Skin of body (tissue), 2 donors: ENCODE data around the gene SPG11. TPM values are rescaled to one million over a fixed set of nuclear protein-coding genes. Genes with fewer than 3 reads are reported as not detected.
A peak's percentile ranks its signal among the peaks of the same experiment; 100 is the strongest.
"Not testable (repeated sequence)": the region's sequence is repeated elsewhere in the genome, so short reads cannot be mapped to it uniquely, and the experiment has no call there.

ENCODE experiments used
- DNase-seq: peaks from one replicate; lab custom pipeline; 2025; lab: John Stamatoyannopoulos, UW
- total RNA-seq: library from RNA; depleted of rRNA; stranded (reverse); fragments of >200 nt; gene quantifications from one replicate; pipeline ENCODE4 v1.2.3, GENCODE V29; 2014

SPG11 gene
- total RNA-seq, 1 donor from 2014 or later, result 60.9 TPM

DNA sequence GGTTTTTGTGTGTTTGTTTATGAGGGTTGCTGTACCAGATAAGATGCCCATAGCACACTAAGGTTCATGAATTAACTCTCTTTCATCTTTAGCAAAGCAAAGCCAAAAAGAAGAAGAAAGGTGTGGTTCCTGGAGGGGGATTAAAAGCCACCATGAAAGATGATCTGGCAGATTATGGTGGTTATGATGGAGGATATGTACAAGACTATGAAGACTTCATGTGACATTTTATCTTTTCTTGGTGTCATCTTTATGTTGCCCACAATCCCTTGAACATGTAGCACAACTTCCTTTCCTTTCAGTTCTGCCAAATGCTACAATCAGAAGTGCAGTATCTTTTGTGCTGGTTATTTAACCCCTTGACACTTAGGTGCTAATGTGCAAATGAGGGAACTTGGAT lies 102.5 kb downstream of the SPG11 start:
- DNase-seq, result not testable (repeated sequence)

DNA sequence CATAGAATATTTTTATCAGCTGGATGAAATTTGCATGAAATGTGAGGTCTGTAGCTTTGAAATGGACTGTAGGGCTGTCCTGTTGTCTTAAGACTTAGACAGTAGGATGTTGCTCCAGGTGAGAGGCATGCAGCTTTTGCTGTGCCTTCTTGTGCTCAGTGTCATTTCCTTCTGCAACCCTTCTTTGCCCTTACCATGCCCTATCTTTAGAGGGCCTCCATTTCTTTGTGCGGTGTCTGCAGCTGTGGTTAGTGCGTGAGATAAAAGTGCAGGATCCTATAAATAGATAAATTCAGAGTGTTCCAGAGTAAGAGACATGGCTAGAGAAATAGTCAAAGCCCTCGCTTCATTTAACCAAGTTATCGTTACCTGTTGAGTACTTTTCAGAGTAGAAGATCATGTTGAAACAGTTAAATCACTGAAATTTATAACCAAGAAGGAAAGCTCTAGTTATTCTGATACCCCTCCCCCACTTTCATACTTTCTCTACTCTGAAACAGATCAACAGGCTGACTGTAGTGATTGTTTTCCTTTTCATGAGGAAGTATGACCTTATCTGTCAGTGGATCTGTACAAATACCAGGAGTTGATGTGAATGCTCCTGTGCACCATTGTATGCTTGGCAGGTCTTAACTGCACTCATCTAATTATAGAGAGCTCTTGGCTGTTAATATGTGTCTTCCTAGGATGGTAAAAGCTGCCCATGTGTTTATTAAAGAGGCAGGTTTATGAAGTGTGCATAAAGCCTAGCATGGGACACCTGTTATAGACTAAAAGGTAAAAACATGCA lies 108.3 kb downstream of the SPG11 start:
- no peak for DNase-seq

DNA sequence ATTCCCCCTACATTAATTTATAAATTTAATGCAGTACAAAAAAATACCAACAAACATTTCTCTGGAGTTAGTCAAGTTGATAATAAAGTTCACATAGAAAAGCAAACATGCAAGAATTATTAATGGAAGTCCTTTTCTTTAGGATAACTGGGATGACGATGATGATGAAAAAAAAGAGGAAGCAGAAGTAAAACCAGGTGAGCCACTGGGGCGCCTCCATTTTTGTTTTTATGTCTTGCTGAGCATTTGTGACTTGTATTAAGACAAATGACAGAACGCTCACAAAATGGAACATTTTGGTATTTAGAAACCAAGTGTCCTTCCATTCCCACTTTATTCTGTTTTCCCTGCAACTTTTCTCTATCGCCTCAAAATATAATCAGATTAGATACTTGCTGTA lies 112.7 kb downstream of the SPG11 start:
- DNase-seq, result no peak

DNA sequence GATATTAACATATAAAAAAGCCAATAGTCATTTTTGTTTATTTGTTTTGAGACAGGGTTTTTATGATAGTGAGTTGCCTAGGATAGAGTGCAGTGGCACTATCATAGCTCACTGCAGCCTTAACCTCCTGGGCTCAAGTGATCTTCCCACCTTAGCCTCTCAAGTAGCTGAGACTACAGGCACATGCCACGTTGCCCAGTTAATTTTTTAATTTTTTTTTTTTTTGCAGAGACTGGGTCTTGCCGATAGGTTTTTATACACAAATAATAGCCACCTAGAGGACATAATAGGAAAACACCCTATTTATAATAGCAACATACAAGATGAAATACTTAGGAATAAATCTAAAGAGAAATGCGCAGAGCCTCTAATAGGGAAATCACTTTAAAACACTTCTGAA lies 113.2 kb downstream of the SPG11 start:
- DNase-seq, result no peak

DNA sequence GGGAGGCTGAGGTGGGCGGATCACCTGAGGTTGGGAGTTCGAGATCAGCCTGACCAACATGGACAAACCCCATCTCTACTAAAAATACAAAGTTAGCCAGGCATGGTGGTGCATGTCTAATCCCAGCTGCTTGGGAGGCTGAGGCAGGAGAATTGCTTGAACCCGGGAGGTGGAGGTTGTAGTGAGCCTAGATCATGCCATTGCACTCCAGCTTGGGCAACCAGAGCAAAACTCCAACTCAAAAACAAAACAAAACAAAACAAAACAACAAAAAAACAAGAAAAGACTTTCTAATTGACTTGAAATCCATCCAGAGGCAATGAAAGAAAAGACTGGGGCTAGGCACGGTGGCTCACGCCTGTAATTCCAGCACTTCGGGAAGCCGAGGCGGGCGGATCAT lies 114.3 kb downstream of the SPG11 start:
- DNase-seq, result not testable (repeated sequence)

DNA sequence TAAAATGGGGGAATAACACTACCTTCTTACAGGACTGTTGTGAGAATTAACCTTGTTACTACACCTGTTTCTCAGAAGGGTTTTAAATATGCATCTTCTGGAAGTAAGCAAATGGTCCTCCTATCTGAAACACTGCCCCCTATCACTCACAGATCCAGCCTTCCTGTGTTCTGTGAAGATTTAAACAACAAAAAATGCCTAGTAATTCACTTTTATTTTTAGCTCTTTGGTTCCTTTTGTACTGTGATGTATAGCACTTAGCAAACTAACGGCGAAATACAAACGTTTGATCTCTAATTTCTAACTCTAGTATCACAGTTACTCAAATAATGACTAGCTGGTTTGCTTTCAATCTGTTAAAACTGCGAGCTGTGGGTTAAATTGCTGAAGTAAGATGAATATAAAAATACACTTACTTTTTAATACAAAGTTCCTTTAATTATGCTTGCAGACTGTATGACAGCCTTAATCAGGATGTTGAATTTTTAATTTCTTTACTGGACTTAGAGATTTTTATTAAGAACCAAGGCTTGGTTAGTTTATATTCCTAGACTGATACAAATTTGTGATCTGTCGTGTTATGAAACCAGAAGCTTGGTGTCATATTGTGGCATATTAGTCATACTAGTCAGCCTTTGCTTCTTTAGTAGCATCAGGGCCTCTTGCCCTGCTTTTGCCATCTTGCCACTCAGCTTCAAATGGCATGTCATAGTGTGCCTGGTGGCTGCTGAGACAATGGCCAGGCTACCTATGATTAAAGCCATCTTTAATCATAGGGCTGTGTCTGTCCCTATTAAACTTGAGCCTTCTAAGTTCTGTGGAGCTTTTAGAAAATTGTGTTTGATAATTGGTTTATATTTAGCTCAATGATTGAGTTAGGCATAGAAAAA lies 117.3 kb downstream of the SPG11 start:
- DNase-seq, result no peak

DNA sequence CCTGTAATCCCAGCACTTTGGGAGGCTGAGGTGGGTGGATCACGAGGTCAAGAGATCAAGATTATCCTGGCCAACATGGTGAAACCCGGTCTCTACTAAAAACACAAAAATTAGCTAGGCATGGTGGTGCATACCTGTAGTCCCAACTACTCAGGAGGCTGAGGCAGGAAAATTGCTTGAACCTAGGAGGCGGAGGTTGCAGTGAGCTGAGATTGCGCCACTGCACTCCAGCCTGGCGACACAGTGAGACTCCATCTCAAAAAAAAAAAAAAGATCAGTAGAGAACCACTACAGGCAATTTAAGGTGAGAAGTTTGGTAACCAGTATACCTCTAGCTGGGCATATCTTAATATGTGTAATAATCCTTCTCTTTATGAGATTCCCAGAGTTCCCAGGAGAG lies 118.7 kb downstream of the SPG11 start:
- not testable (repeated sequence) for DNase-seq

DNA sequence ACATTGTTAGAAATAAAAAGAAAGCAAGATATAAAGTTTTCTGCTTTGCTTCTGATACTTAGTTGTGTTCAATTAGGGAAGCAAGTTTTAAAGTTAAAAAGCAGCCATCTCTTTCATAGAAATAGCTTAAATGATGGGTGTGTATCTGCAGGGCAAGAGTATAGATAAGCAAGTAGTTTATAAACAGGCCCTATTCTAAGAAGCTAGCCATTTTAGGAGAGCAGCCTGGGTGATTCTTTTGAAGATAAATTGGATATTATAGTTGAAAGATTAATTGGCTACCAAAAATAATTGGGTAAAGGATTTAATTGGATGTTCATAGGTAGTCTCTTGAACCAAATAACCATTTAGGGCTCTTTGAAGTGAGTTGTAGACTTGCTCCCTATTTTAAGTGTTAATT lies 120.9 kb downstream of the SPG11 start:
- DNase-seq, result no peak

DNA sequence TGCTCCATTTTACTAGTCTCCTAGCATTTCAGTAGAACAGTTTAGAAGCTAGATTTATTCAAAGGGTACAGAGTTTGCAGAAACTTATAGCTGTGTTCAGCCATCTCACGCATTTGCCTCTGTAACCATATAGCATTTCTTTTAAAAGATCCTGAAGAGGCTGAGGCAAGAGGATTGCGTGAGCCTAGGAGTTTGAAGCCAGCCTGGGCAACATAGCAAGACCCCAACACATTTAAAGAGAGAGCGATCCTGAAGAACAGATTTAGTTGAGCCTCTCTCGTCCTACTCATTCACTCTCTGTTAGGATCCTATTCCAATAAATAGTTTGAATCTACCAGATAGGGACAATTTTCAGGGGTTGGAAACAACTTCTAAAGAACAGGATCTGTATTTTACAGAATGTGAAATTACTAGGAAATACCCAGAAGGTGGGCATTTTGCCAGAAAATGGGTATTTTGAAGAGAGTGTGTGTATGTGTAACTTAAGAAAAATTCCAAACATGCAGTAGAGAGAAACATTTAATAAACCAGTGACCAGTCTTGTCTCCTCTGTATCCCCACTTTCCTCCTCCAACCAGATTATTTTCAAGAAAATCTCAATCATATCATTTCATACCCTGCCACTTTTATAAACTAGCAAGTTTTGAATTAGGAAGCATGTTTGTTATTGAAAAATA lies 122.0 kb downstream of the SPG11 start:
- no peak for DNase-seq

DNA sequence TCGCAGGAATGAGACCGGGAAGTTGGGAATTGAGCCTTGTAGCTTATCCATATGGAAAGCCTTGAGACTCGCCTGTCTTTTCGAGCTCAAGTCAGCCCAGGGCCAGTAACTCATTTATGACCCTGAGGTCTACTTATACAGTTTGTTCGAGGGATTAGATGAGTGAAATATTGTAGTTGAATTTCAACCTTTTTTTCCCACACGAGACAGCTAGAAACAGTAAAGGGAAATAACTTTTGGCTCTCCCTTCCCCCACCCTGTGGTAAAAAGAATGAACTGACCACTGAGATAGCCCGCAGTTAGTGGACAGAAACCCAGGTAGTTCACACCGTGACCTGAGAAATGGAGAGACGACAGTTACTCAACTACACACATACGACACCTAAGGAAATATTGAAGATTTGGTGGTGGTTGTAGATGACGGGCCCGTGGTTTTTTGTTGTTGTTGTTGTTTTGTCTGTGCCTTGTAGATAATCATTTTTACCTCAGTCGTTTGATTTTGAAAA lies 125.7 kb downstream of the SPG11 start:
- DNase-seq, result no peak

DNA sequence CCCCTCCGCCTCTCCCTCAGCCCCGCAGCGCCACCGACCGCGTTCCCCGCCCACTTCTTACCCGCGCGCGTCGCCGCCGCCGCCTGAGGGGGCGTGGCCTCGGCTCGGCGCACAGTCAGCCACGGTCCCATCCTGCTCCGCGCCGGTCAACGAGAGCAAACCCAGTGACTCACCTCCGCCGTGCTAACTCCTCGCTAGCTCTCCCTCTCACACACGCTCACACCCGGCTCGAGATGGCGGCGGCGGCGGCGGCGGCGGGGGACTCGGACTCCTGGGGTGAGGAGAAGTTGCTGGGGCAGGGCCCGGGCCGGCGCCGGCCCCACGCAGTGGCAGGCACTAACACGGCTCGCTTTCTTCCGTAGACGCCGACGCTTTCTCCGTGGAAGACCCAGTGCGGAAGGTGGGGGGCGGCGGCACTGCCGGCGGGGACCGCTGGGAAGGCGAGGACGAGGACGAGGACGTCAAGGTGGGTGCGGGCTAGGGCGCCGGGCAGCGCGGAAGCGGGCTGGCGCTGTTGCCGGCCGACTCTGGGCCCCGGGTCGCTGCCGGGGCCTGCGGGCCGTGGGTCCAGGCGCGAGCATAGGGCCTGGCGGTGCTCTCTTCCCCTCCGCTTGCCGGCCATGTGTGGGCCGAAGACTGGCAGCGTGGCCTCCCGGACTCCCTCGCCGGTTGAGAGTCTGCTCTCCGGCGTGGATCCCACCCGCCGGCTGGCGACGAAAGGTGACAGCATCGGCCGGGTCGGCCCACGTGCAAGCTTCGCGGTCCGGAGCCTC lies 126.3 kb downstream of the SPG11 start, which contains the start of gene EIF3J:
TSS of gene EIF3J (plus strand) at position 186 of the 773 bp plus-strand sequence. CDS start at position 234, 48 bp downstream.
- DNase-seq, result peak; percentile 93

DNA sequence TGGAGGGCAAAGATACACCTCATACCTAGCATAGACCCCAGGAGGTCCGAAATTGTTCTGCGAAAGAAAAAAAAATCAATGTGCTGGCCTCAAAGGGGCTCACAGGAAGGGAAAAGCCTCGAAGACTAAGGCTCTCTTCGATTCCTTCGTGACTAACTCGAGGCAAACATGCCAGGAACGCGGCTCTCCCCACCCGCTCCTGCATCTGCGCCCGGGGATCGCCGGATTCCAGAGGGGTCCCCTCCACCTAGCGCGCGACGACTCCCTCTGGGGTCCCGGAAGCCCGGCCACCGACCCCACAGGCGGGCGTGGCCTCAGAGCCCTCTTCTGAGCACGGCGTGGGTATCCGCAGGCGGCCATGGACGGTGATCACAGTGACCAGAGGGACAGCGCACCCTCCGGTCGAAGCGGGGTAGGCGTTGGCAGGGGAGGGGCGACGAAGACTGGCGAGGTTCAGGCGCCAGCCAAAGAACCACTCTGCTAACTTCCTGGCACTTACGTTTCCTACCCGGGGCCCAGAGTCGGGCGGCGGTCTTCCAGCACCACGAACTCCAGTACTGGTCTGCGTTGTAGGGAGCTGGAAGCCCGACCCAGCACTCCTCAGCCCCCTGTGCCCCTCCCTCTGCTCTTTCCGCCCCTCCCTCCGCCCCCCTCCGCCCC lies 127.0 kb downstream of the SPG11 start:
- DNase-seq, result peak; percentile 50

DNA sequence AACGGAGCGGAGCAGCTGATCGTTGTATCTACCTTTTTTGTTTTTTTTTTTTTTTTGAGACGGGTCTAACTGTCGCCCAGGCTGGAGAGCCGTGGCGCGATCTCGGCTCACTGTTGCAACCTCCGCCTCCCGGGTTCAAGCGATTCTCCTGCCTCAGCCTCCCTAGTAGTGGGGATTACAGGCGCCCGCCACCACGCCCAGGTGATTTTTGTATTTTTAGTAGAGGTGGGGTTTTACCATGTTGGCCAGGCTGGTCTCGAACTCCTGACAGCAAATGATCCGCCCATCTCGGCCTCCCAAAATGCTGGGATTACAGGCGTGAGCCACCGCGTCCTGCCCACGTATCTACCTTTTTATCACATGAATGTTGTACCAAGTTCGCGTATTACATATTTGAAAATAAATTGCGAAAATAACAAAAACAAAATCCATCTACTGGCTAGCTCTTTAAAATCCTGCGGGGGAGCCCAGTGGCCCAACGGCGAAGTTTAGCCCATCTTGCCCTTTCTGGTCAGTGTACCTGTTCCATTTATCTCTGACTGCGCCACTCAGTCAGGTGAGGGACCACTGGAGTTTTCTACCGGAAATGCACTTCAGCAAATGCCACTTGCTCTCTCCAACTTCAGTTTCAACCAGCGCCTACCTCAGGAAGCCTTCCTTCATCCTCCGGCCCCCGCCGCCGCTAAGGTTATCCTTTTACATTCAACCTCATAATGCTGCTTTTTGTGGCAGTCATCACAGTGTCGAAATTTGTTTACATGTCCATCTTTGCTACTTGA lies 127.8 kb downstream of the SPG11 start:
- no peak for DNase-seq

DNA sequence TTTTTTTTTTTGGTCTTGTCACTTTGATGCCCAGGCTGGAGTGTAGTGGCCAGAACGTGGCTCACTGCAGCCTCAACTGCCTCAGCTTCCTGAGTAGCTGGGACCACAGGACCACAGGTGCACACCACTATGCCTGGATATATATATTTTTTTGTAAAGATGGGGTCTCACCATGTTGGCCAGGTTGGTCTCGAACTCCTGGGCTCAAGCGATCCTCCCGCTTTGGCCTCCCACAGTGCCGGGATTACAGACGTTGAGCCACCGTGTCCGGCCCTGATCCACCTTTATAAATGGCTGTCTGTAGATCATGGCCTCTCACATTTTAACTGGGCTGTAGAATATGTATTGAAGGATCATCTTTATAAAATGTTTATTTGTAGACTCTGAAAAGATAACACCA lies 128.4 kb downstream of the SPG11 start:
- no peak for DNase-seq

DNA sequence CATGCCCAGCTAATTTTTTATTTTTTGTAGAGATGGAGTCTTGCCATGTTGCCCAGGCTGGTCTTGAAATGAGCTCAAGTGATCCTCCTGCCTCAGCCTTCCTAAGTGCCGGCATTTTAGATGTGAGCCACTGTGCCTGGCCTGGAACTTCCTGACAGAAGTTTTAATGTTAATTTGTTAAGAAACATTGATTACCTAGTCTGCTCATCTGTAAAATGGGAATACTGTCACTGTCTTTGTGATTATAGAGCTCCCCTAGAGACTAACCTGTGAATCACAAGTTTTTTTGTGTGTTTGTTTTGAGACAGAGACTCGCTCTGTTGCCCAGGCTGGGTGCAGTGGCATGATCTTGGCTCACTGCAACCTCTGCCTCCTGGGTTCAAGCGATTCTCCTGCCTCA lies 130.8 kb downstream of the SPG11 start:
- DNase-seq, result no peak

DNA sequence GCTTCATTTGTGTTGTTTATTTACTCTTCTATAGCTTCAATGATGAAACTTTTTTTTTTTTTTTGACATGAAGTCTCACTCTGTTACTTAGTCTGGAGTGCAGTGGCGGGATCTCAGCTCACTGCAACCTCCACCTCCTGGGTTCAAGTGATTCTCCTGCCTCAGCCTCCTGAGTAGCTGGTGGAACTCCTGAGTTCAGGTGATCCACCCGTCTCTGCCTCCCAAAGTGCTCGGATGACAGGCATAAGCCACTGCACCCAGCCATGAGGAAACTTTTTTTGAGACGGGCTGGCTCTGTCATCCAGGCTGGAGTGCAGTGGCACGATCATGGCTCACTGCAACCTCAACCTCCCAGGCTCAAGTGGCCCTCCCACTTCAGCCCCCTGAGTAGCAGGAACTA lies 131.2 kb downstream of the SPG11 start:
- DNase-seq, result not testable (repeated sequence)

DNA sequence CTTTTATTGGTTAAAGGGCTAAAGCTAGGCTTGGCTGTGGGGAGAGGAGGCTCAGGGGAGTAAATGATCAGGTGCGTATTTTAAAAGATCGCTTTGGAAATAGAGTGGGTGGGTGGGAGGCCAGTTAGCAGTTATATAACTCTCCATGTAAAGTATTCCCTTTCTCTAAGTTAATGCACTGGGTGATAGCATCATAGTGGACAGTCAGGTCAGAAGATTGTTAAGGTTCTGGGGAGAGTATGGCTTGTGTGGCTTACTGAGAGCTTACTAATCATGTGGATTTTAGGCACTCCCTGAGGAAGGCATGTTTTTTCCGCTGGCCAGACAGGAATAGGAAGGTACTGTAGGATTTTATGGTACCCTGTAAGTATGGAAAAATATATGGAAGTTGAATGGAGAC lies 132.8 kb downstream of the SPG11 start:
- no peak for DNase-seq

DNA sequence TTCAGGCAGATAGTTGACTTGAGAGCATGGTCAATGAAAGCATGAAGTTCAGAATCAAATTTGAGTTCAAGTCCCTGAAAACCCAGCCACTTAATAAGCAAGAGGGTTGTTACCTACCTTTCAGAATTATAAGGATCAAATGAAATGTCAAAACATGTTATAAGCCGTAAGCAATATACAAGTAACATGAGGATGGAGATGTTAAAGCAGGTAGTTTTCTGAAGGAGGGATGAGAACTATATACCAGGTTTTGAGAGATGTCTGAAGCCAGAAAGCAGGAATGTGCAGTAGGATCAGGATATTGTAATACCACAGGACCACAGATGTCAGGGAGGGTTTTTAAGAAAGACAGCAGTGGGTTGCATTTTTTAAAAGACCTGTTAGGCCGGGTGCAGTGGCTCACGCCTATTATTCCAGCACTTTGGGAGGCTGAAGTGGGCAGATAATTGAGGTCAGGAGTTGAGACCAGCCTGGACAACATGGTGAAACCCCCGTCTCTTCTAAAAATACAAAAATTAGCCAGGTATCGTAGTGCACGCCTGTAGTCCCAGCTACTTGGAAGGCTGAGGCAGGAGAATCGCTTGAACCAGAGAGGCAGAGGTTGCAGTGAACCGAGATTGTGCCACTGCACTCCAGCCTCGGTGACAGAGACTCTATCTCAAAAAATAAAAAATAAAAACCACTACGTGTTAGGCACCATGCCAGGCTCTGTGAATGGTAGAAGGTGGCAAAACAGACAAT lies 133.4 kb downstream of the SPG11 start:
- DNase-seq, result no peak

DNA sequence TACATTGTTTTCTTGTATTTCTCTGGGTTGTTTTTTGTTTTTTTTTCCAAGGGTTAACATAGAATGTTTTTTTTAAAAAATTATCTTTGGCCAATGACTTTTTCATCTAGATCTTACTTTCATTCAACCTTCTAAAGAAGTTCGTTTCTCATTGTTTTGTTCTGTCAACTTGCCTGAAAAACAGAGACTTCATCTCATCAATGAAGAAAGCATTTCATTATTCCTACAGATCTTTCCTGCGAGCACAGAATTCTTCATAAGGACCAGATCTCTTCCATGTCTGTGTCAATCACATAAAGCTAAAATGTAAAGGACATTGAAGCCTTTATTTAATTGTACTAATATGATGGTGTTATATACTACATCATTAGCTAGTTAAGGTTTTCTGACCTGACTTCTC lies 136.2 kb downstream of the SPG11 start:
- no peak for DNase-seq
